Duodenal mucosa (tissue), 2 donors: ENCODE data around the gene WDR82.
"Not testable (repeated sequence)": the region's sequence is repeated elsewhere in the genome, so short reads cannot be mapped to it uniquely, and the experiment has no call there.

Experiments
- H3K27ac ChIP-seq: one replicate; pipeline ENCODE4 v1.7.0; 2013; ENCODE audit warnings: low read depth, low read length
- H3K27me3 ChIP-seq, 2 donors: one replicate each; pipeline ENCODE4 v1.7.0; 2013; ENCODE audit warnings: low read length in 2 of 2, control low read depth in 1 of 2; ENCODE audit not compliant: insufficient read depth in 2 of 2, control insufficient read depth in 1 of 2
- H3K36me3 ChIP-seq, 2 donors: one replicate each; pipeline ENCODE4 v1.7.0; 2013; ENCODE audit warnings: low read length in 2 of 2, control low read depth in 1 of 2; ENCODE audit not compliant: insufficient read depth in 2 of 2, control insufficient read depth in 1 of 2
- H3K4me1 ChIP-seq, 2 donors: one replicate each; pipeline ENCODE4 v1.7.0; 2013; ENCODE audit warnings: low read length in 2 of 2, control low read depth in 1 of 2; ENCODE audit not compliant: insufficient read depth in 2 of 2, control insufficient read depth in 1 of 2
- H3K4me3 ChIP-seq, 2 donors: one replicate each; pipeline ENCODE4 v1.7.0; 2013; ENCODE audit warnings: low read length in 2 of 2, low read depth in 1 of 2
- H3K9ac ChIP-seq, 2 donors: one replicate each; pipeline ENCODE4 v1.7.0; 2013; ENCODE audit warnings: low read length in 2 of 2, low read depth in 1 of 2
- H3K9me3 ChIP-seq, 2 donors: one replicate each; pipeline ENCODE4 v1.7.0; 2013; ENCODE audit warnings: low read length in 2 of 2, control low read depth in 1 of 2; ENCODE audit not compliant: control insufficient read depth in 1 of 2

WDR82 gene

GRCh38 chr3:52274781-52275180 lies 3.7 kb downstream of the WDR82 start:
- not testable (repeated sequence) for H3K9ac ChIP-seq, H3K27me3 ChIP-seq, H3K4me3 ChIP-seq, H3K27ac ChIP-seq, H3K9me3 ChIP-seq
- Histone ChIP-seq H3K36me3 (peaks cover 6 to 29% of the 10 kb centered on the region in 2 donors), H3K4me1 (peaks cover 53 to 61% of the 10 kb centered on the region in 2 donors)

GRCh38 chr3:52272831-52273230 lies 5.6 kb downstream of the WDR82 start:
- H3K4me3 ChIP-seq, result no peak overlapping the region
- no peaks in the 10 kb centered on the region for H3K27me3 ChIP-seq
- peaks cover 48 to 58% of the 10 kb centered on the region in 2 donors for H3K4me1 ChIP-seq
- no peaks in the 10 kb centered on the region for H3K9me3 ChIP-seq
- peaks cover 12 to 48% of the 10 kb centered on the region in 2 donors for H3K36me3 ChIP-seq
- H3K9ac ChIP-seq, result no peak overlapping the region
- no peak overlapping the region for H3K27ac ChIP-seq

GRCh38 chr3:52272172-52272571 lies 6.3 kb downstream of the WDR82 start:
- H3K9me3 ChIP-seq, H3K9ac ChIP-seq, H3K27ac ChIP-seq, H3K27me3 ChIP-seq, H3K4me3 ChIP-seq: not testable (repeated sequence)
- H3K36me3 ChIP-seq, result peaks cover 15 to 54% of the 10 kb centered on the region in 2 donors
- peaks cover 48 to 57% of the 10 kb centered on the region in 2 donors for H3K4me1 ChIP-seq

- Histone ChIP-seq H3K27ac (no peak overlapping the region), H3K9me3 (no peaks in the 10 kb centered on the region), H3K27me3 (no peaks in the 10 kb centered on the region), H3K4me3 (peak overlapping the region in 1 of 2 donors; percentile 18), H3K36me3 (peaks cover 22 to 72% of the 10 kb centered on the region in 2 donors), H3K4me1 (peaks cover 35 to 40% of the 10 kb centered on the region in 2 donors), H3K9ac (no peak overlapping the region)
Observed at GRCh38 chr3:52270252-52270754, 8.1 kb downstream of the WDR82 start.

- no peak overlapping the region for H3K9ac ChIP-seq
- H3K4me3 ChIP-seq, result no peak overlapping the region
- no peaks in the 10 kb centered on the region for H3K27me3 ChIP-seq
- peaks cover 34 to 37% of the 10 kb centered on the region in 2 donors for H3K4me1 ChIP-seq
- H3K36me3 ChIP-seq, result peaks cover 23 to 76% of the 10 kb centered on the region in 2 donors
- no peak overlapping the region for H3K27ac ChIP-seq
- H3K9me3 ChIP-seq, result no peaks in the 10 kb centered on the region
Observed at GRCh38 chr3:52269776-52270175, 8.7 kb downstream of the WDR82 start.

- peaks cover 36 to 81% of the 10 kb centered on the region in 2 donors for H3K36me3 ChIP-seq
- H3K4me3 ChIP-seq, result no peak overlapping the region
- H3K27ac ChIP-seq, result no peak overlapping the region
- H3K4me1 ChIP-seq, result peaks cover 26 to 29% of the 10 kb centered on the region in 2 donors
- H3K9ac ChIP-seq, result no peak overlapping the region
- no peaks in the 10 kb centered on the region for H3K9me3 ChIP-seq
- no peaks in the 10 kb centered on the region for H3K27me3 ChIP-seq
Observed at GRCh38 chr3:52268036-52268435, 10.4 kb downstream of the WDR82 start.

GRCh38 chr3:52265387-52265786 lies 13.1 kb downstream of the WDR82 start:
- H3K36me3 ChIP-seq, result peaks cover 45 to 94% of the 10 kb centered on the region in 2 donors
- H3K9me3 ChIP-seq, result no peaks in the 10 kb centered on the region
- no peaks in the 10 kb centered on the region for H3K27me3 ChIP-seq
- no peak overlapping the region for H3K27ac ChIP-seq
- H3K9ac ChIP-seq, result no peak overlapping the region
- H3K4me3 ChIP-seq, result no peak overlapping the region
- peaks cover 3 to 7% of the 10 kb centered on the region in 2 donors for H3K4me1 ChIP-seq

GRCh38 chr3:52262447-52262846 lies 16.0 kb downstream of the WDR82 start:
- Histone ChIP-seq H3K36me3 (peaks cover 58 to 96% of the 10 kb centered on the region in 2 donors), H3K9me3 (no peaks in the 10 kb centered on the region), H3K27ac (no peak overlapping the region), H3K4me1 (no peaks in the 10 kb centered on the region), H3K4me3 (no peak overlapping the region), H3K27me3 (no peaks in the 10 kb centered on the region), H3K9ac (no peak overlapping the region)

GRCh38 chr3:52259448-52259847 lies 19.0 kb downstream of the WDR82 start:
- Histone ChIP-seq H3K27ac (no peak overlapping the region), H3K27me3 (no peaks in the 10 kb centered on the region), H3K4me1 (no peaks in the 10 kb centered on the region), H3K9me3 (no peaks in the 10 kb centered on the region), H3K4me3 (no peak overlapping the region), H3K36me3 (peaks cover 70 to 95% of the 10 kb centered on the region in 2 donors), H3K9ac (no peak overlapping the region)

GRCh38 chr3:52259035-52259434 lies 19.4 kb downstream of the WDR82 start:
- Histone ChIP-seq H3K4me3 (no peak overlapping the region), H3K27ac (no peak overlapping the region), H3K36me3 (peaks cover 71 to 95% of the 10 kb centered on the region in 2 donors), H3K9ac (no peak overlapping the region), H3K4me1 (peaks cover under 1 to 1% of the 10 kb centered on the region in 2 donors), H3K9me3 (no peaks in the 10 kb centered on the region), H3K27me3 (no peaks in the 10 kb centered on the region)
